Right renal pelvis (tissue), 4 donors: Measurements from ENCODE around the gene TCF12. TPM values are rescaled to one million over a fixed set of nuclear protein-coding genes. Genes with fewer than 3 reads are reported as not detected.
A peak's percentile ranks its signal among the peaks of the same experiment; 100 is the strongest.

ENCODE experiments used
- DNase-seq, 4 donors: peaks; one replicate each; pipeline ENCODE4 v3.0.0-alpha.2; 2013; ENCODE audit warnings: low read depth in 4 of 4, low spot score in 3 of 4, missing footprints in 1 of 4
- polyA plus RNA-seq, 4 donors: library from polyadenylated mRNA; unstranded; fragments of 120-200 nt; gene quantifications; one replicate each; pipeline ENCODE4 v1.2.1, GENCODE V29; 2013; ENCODE audit not compliant: insufficient read length in 4 of 4

The TCF12 gene
- polyA plus RNA-seq, 4 donors = 138 to 207 (median 199) TPM

GRCh38 chr15:57306944-57307411 lies 388.5 kb downstream of the TCF12 start:
- DNase-seq = peak in 1 of 4 donors; percentile 42

- peak; percentile 41 to 64 (median 53) for DNase-seq
Measured at GRCh38 chr15:57307527-57308169, 389.2 kb downstream of the TCF12 start.

DNA sequence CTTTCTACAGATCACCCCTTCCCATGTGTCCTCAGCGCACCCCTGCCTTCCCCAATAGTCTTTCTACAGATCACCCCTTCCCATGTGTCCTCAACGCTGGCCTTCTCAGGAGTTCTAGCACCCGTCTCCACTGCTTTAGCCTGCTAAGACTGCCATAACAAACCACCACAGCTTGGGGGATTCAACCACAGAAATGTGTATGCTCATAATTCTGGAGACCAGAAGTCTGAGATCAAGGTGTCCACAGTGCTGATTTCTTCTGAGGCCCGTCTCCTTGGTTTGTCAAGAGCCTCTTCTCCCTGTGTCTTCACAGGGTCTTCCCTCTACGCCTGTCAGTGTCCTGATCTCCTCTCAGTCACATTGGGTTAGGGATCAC lies 389.7 kb downstream of the TCF12 start:
- DNase-seq = no peak

- no peak for DNase-seq
Measured at GRCh38 chr15:57309856-57310760, 391.7 kb downstream of the TCF12 start.

DNA sequence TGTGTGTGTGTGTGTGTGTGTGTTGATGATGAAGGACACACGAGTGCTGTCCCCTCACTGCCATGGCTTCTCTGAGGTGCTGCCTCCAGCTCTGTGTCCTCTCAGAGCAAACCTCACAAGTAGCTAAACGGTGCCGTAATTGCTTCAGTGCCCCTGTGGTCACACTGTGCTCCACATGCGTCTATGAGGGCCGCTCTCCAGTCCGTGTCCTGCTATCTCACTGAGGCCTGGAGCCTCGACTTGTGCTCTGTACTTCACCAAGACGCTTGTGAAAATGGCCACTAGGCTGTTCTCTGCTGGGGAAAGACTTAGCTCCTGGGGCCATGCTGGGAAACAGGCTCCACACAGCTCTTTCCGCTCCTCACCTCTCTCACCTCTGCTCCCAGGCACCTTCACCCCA lies 392.4 kb downstream of the TCF12 start:
- no peak for DNase-seq

DNA sequence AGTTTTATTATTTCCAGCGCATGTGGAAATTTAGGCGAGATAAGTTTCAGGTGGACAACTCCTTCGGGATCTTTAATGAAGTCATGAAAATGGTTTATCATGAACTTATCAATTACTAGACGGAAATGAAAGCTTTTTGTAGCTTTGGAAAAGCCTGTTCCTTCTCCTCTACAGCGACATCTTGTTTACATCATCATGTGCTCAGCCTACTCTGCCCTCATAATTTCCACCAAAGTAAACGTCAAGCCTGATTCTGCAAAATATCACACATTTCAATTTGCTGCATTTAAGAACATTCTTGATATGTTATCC lies 393.5 kb downstream of the TCF12 start:
- DNase-seq = no peak

DNA sequence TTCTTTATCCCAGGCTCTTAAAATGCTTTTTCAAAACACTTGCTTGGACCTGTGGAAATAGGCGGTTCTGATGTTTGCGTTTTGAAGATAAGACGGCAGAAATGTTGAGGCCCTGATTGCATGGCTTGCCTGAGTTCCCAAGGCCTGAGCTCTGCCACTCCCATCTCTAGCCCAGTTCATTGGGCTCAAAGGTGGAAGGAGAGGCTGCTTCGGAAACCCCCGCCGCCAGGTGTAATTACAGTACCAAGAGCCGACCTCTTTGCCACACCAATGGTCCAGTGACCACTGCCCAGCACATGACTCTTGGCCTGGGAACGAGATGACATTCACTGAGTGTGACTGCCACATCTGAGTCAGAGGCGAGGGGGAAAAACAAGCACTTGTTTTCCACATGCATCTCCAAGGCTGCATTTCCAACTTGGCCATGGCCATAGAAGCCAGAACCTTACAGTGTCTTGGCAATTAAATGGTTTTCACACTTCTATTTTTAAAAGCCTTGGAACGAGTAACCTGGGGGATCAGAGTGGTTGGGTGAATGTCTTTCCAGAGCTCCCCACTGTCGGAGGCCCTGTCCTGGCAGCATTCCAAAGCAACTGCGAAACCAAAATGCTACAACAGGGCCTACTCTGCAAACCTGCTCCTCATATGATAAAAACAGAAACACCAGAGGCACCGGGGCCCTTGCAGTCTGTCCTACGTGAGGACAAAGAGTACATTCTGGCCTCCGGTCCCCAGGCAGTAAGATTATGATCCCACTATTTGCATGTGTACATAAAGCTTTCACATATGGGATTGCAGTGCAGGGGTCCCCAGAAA lies 394.1 kb downstream of the TCF12 start:
- no peak for DNase-seq

DNA sequence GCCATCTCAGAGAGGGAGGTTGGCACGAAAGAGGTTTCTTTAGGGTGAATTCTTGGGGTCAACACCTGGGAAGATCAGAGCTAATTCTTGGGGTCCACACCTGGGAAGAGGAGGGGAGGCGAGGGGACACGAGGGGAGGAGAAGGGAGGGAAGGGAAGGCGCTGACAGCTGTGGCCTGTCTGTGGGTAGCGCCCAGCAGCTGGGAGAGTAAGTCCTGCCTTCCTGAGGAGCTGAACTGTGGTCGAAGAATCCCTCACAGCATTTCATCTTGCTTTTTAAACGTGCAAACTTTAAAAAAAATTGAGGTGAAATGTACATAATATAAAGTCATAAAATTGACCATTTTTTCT lies 394.7 kb downstream of the TCF12 start:
- DNase-seq = no peak

- no peak for DNase-seq
Measured at GRCh38 chr15:57314221-57314620, 395.8 kb downstream of the TCF12 start.

DNA sequence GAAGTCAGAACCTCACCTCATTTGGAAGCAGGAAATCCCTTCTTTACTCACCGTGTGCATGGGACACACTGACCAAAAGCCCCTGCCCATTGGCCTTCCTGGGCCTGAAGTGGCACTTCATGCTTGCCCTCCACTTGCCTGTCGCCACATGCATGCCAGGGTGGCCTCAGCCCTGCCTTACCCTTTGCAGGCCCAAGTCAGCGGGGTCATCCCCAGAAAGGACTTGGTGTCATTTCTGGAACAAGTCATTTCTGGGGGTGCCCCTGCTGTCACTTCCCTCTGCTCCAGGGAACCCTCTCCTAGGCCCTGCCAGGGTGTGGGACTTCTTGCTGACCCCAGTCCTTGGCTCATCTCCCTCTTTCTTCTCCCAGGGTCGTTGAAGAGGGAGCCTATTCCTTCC lies 398.0 kb downstream of the TCF12 start:
- no peak for DNase-seq

GRCh38 chr15:57319226-57319918 lies 400.9 kb downstream of the TCF12 start:
- DNase-seq = no peak

DNA sequence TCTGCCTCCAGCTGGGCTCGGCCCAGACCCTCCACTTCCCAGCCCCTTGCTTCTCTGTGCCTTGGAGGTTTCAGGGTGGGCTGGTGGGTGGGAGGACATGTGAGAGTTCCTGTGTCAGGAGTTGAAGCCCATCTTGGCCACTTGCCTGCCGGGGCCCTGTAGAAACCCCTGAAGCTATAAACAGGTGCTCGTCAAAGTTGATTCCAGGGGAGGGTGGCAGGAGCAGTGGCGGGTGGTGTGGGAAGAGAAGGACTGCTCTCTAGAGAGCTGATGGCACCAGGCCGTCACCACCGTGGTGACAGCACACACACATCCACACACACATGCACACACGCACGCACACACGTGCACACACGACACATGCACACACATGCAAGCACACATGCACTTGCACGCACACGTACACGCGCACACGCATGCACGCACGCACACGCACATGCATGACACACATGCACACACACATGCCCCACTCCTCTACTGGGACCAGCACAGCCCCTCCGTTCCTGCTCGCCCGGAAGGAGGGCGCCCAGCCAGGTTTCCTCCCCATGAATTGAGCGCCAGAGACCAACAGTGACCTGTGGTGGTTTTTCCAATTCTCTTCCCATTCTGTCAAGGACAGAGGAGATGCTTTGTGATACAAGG lies 401.6 kb downstream of the TCF12 start:
- DNase-seq = no peak

GRCh38 chr15:57320631-57321220 lies 402.3 kb downstream of the TCF12 start:
- DNase-seq = no peak

DNA sequence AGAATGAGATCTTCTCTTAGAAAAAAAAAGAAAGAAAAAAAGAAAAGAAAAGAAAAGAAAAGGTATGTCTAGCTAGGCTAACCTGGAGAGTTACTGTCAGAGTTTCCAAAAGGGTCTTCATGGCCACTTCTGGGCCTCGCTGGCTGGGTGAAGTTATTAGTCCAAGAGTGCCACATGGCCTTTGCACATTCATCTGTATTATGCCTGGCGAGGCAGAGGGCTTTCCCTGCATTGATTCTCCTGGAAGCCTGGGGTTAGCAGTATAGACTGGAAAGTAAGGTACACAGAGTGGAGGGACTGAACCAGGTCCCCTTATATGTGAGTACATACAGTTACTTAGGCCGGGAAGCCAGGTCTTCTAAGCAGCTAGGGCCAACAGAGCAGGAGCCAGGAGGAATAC lies 403.0 kb downstream of the TCF12 start:
- DNase-seq = no peak

DNA sequence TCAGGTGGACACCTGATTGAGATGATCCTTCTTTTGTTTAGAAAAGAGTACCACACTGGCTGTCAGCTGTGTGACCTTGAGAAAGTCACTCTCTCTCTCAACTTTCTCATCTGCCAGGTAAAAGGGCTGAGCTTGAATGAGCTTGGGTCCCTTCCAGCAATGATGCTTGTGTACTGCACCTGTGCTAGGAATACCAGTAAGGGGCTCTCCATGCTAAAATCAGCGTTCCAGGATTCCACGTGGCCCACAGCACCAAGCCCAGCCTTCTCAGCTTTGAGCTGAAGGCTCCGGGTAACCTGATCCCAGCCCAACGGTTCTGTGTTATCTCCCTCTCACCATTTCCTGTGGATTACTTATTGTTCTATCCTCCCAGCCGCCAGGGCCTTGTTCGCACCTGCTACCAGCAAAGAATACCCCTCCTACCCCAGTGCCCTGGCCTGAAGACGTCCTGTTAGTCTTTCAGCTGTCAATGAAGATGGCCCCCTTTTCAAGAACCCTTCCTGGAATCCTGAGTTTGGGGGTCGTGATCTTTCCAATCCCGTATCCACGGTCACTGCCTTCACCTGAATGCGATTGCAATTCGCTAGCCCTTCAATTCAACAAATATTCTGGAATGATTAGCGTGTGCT lies 403.6 kb downstream of the TCF12 start:
- DNase-seq = no peak

GRCh38 chr15:57322602-57323250 lies 404.3 kb downstream of the TCF12 start:
- DNase-seq = no peak

DNA sequence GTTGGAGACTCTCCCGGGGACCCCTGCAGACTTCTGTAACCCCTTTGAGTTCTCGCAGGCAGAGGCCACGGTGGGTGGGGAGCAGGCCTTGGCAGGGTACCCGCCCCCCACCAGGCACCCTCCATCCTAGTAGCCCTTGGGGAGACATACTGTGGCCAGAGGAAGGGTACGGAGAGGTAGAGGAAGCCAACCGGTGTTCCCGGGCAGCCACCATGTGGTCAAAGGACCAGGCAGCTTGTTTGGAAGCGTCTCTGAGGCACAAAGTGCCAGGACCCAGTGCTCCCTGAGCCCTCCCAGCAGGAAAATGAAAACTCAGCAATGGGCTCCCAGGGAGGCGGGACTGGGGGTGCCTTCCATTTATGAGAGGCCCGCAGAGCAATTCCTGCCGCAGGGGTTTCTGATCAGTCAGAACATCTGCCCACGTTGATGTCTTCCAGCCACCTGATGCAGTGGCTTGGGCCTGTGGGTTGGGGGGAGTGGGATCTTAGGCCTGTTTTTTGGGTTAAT lies 404.9 kb downstream of the TCF12 start:
- DNase-seq = no peak

GRCh38 chr15:57323806-57324589 lies 405.6 kb downstream of the TCF12 start:
- DNase-seq = peak in 1 of 4 donors; percentile 37
